GM19395 (cell line): ENCODE results near the gene LRRC30.

Experiments used
- ATAC-seq: cut with Tn5 transposase; IDR thresholded peaks from one replicate; pipeline ENCODE4 v1.9.1; 2021; ENCODE audit warnings: mild to moderate bottlenecking, moderate library complexity; ENCODE audit not compliant: unreplicated experiment

Gene LRRC30

GRCh38 chr18:7236933-7237332, 6.0 kb downstream of the LRRC30 start:
- ATAC-seq = no peak

GRCh38 chr18:7237673-7238272, 6.9 kb downstream of the LRRC30 start:
- ATAC-seq = no peak

- ATAC-seq = no peak
Observed at GRCh38 chr18:7242926-7243325, 12.0 kb downstream of the LRRC30 start.

- ATAC-seq = no peak
Observed at GRCh38 chr18:7248877-7249276, 18.0 kb downstream of the LRRC30 start.

GRCh38 chr18:7254163-7254562, 23.3 kb downstream of the LRRC30 start:
- no peak for ATAC-seq

GRCh38 chr18:7255054-7255453, 24.2 kb downstream of the LRRC30 start:
- ATAC-seq = no peak

GRCh38 chr18:7255643-7256042, 24.8 kb downstream of the LRRC30 start:
- ATAC-seq = no peak

- ATAC-seq = no peak
Observed at GRCh38 chr18:7256618-7257425, 25.9 kb downstream of the LRRC30 start.

GRCh38 chr18:7257426-7257740, 26.5 kb downstream of the LRRC30 start:
- no peak for ATAC-seq

- ATAC-seq = no peak
Observed at GRCh38 chr18:7259475-7259874, 28.6 kb downstream of the LRRC30 start.

- ATAC-seq = no peak
Observed at GRCh38 chr18:7261199-7261598, 30.3 kb downstream of the LRRC30 start.

GRCh38 chr18:7267973-7268372, 37.1 kb downstream of the LRRC30 start:
- ATAC-seq = no peak

- no peak for ATAC-seq
Observed at GRCh38 chr18:7269942-7270341, 39.1 kb downstream of the LRRC30 start.

GRCh38 chr18:7272311-7273049, 41.6 kb downstream of the LRRC30 start:
- ATAC-seq = no peak

- no peak for ATAC-seq
Observed at GRCh38 chr18:7273301-7273921, 42.5 kb downstream of the LRRC30 start.

- no peak for ATAC-seq
Observed at GRCh38 chr18:7281579-7281978, 50.7 kb downstream of the LRRC30 start.
